ENCODE measurements around the gene SRRM2. TPM values are rescaled to one million over a fixed set of nuclear protein-coding genes. Genes with fewer than 3 reads are reported as not detected.

The SRRM2 gene
- total RNA-seq, 6 experiments from 2014 or later: 111 to 419 (median 289) TPM

- H3K4me1 ChIP-seq: no peaks in the 10 kb centered on the region
- H3K4me3 ChIP-seq: no peak overlapping the region
- DNase-seq (peak in 1 of 3 donors; percentile 1), ATAC-seq (no peak)
- TF ChIP-seq, protein P1, sequence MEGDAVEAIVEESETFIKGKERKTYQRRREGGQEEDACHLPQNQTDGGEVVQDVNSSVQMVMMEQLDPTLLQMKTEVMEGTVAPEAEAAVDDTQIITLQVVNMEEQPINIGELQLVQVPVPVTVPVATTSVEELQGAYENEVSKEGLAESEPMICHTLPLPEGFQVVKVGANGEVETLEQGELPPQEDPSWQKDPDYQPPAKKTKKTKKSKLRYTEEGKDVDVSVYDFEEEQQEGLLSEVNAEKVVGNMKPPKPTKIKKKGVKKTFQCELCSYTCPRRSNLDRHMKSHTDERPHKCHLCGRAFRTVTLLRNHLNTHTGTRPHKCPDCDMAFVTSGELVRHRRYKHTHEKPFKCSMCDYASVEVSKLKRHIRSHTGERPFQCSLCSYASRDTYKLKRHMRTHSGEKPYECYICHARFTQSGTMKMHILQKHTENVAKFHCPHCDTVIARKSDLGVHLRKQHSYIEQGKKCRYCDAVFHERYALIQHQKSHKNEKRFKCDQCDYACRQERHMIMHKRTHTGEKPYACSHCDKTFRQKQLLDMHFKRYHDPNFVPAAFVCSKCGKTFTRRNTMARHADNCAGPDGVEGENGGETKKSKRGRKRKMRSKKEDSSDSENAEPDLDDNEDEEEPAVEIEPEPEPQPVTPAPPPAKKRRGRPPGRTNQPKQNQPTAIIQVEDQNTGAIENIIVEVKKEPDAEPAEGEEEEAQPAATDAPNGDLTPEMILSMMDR (IDR thresholded peaks at IDR 0.05): no peak
- TF ChIP-seq POLR2A (IDR thresholded peaks at IDR 0.05): no peak
- WGBS (ENCODE audit: insufficient coverage, low coverage, low lambda C conversion rate, missing lambda C conversion rate): 42% methylated on average over 7 of the region's 7 CpGs
- no peaks in the 10 kb centered on the region for H3K27me3 ChIP-seq
- no peaks in the 10 kb centered on the region for H3K9me3 ChIP-seq
- no peak overlapping the region for H3K27ac ChIP-seq
- H3K36me3 ChIP-seq: no peaks in the 10 kb centered on the region
- intact Hi-C loops (cut with DNase I): no loop called here
Observed at GRCh38 chr16:2795395-2796143, 43.1 kb downstream of the SRRM2 start.

DNA sequence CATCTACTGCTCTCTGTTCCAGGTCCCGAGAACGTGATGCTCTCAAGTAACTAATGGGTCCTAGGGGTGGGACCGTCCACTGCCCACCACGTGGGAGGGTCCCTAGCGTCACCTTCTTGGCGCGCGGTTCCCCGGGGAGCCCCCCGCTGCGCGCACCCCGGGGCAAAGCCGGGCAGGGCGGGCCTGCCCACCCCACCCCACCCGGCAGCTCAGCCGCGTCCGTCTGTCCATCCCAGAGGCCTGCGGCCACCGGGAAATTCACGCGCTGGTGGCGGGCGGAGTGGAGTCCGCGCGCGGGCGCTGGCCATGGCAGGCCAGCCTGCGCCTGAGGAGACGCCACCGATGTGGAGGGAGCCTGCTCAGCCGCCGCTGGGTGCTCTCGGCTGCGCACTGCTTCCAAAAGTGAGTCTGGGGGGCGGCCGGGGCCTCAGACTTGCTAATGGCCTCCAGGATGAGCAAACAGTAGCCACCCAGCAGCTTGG is 46.3 kb downstream of the SRRM2 start:
- H3K27me3 ChIP-seq: no peaks in the 10 kb centered on the region
- ATAC-seq: no peak
- intact Hi-C loops (cut with DNase I): no loop called here
- WGBS (ENCODE audit: insufficient coverage, low coverage, low lambda C conversion rate, missing lambda C conversion rate): no CpG with 5 or more reads among the region's 39 CpGs
- H3K27ac ChIP-seq: no peak overlapping the region
- H3K36me3 ChIP-seq: no peaks in the 10 kb centered on the region
- no peak overlapping the region for H3K4me3 ChIP-seq
- H3K9me3 ChIP-seq: no peaks in the 10 kb centered on the region
- TF ChIP-seq POLR2A (IDR thresholded peaks at IDR 0.05): no peak
- TF ChIP-seq, protein P1 (IDR thresholded peaks at IDR 0.05): no peak
- no peaks in the 10 kb centered on the region for H3K4me1 ChIP-seq
- no peak for DNase-seq

DNA sequence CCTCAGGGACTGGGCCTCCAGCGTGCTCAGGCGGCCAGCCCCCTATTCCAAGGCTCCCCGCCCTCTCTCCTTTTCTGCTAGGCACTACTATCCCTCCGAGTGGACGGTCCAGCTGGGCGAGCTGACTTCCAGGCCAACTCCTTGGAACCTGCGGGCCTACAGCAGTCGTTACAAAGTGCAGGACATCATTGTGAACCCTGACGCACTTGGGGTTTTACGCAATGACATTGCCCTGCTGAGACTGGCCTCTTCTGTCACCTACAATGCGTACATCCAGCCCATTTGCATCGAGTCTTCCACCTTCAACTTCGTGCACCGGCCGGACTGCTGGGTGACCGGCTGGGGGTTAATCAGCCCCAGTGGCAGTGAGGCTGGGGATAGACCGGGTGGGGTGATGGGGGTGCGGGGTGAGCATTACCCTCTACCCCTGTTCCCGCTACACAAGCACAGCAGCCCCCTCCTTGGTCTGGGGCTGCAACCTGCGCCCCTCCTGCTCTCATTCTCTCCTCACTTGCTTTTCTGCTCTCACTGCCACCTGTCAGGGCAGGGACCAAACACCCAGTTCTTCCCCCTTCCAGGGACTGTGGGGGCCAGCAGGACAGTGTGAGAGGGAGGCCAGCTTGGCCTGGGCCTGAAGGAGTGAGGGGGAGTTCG is 46.9 kb downstream of the SRRM2 start:
- no peak for TF ChIP-seq POLR2A (IDR thresholded peaks at IDR 0.05)
- TF ChIP-seq, protein P1 (IDR thresholded peaks at IDR 0.05): no peak
- Histone ChIP-seq H3K9me3 (no peaks in the 10 kb centered on the region), H3K4me3 (no peak overlapping the region), H3K36me3 (no peaks in the 10 kb centered on the region), H3K4me1 (no peaks in the 10 kb centered on the region), H3K27ac (no peak overlapping the region), H3K27me3 (no peaks in the 10 kb centered on the region)
- ATAC-seq (no peak), DNase-seq (peak in 1 of 3 donors; percentile 28)
- intact Hi-C loops (cut with DNase I): no loop called here
- 80% methylated on average over 8 of the region's 21 CpGs for WGBS (ENCODE audit: insufficient coverage, low coverage, low lambda C conversion rate, missing lambda C conversion rate)

GRCh38 chr16:2799859-2800226 is 47.4 kb downstream of the SRRM2 start:
- H3K27ac ChIP-seq: no peak overlapping the region

GRCh38 chr16:2803545-2804195 is 51.2 kb downstream of the SRRM2 start:
- no peak for ATAC-seq
- WGBS (ENCODE audit: insufficient coverage, low coverage, low lambda C conversion rate, missing lambda C conversion rate): 60% methylated on average over 3 of the region's 3 CpGs
- intact Hi-C loops (cut with DNase I): no loop called here

More at GRCh38 chr16:2799859-2800226, 47.4 kb downstream of the SRRM2 start:
- Histone ChIP-seq H3K9me3 (no peaks in the 10 kb centered on the region), H3K27me3 (no peaks in the 10 kb centered on the region), H3K4me3 (no peak overlapping the region), H3K36me3 (no peaks in the 10 kb centered on the region), H3K4me1 (no peaks in the 10 kb centered on the region)
- no peak for TF ChIP-seq POLR2A (IDR thresholded peaks at IDR 0.05)
- ATAC-seq (no peak), DNase-seq (no peak)
- 67% methylated on average over 1 of the region's 1 CpG for WGBS (ENCODE audit: insufficient coverage, low coverage, low lambda C conversion rate, missing lambda C conversion rate)
- intact Hi-C loops (cut with DNase I): no loop called here

More at GRCh38 chr16:2803545-2804195, 51.2 kb downstream of the SRRM2 start:
- H3K36me3 ChIP-seq: no peaks in the 10 kb centered on the region
- H3K27me3 ChIP-seq: no peaks in the 10 kb centered on the region
- H3K4me1 ChIP-seq: no peaks in the 10 kb centered on the region
- no peak overlapping the region for H3K4me3 ChIP-seq
- H3K27ac ChIP-seq: no peak overlapping the region
- DNase-seq: no peak
- no peak for TF ChIP-seq POLR2A (IDR thresholded peaks at IDR 0.05)
- TF ChIP-seq, protein P1 (IDR thresholded peaks at IDR 0.05): no peak
- no peaks in the 10 kb centered on the region for H3K9me3 ChIP-seq
